ENCODE data around the gene HTT. TPM values are rescaled to one million over a fixed set of nuclear protein-coding genes. Genes with fewer than 3 reads are reported as not detected.

HTT gene
- total RNA-seq, 4 donors from 2014 or later: 37.5 to 119 (median 48.7) TPM

DNA sequence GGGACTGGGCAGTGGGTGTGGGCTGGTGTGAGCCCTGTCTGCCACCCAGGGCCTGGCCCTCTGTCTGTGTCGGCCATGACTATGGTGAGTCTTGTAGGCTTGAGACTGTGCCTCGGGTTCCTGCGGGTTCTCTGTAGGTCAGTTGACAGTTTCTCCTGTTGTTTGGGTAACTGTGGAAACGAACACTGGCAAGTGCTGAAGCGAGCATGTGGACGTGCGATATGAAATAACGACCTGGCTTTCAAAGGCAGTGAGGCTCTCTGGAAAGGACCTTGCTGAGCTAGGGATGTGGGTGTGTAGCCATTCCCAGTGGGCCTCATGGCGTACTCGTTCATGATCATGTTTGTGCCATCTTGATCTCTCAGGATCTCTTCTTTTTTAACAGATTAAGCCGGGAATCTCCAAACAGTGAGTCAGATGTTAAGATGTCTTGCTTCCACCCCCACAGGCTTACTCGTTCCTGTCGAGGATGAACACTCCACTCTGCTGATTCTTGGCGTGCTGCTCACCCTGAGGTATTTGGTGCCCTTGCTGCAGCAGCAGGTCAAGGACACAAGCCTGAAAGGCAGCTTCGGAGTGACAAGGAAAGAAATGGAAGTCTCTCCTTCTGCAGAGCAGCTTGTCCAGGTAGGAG is 41.3 kb downstream of the HTT start:
- TF ChIP-seq, protein P1, sequence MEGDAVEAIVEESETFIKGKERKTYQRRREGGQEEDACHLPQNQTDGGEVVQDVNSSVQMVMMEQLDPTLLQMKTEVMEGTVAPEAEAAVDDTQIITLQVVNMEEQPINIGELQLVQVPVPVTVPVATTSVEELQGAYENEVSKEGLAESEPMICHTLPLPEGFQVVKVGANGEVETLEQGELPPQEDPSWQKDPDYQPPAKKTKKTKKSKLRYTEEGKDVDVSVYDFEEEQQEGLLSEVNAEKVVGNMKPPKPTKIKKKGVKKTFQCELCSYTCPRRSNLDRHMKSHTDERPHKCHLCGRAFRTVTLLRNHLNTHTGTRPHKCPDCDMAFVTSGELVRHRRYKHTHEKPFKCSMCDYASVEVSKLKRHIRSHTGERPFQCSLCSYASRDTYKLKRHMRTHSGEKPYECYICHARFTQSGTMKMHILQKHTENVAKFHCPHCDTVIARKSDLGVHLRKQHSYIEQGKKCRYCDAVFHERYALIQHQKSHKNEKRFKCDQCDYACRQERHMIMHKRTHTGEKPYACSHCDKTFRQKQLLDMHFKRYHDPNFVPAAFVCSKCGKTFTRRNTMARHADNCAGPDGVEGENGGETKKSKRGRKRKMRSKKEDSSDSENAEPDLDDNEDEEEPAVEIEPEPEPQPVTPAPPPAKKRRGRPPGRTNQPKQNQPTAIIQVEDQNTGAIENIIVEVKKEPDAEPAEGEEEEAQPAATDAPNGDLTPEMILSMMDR (IDR thresholded peaks at IDR 0.05): no peak
- TF ChIP-seq POLR2A (IDR thresholded peaks at IDR 0.05): no peak
- DNase-seq: no peak
- Histone ChIP-seq H3K4me1 (peaks cover 8 to 43% (median 42%) of the 10 kb centered on the region in 3 donors), H3K36me3 (peaks cover 12 to 100% (median 25%) of the 10 kb centered on the region in 3 donors), H3K4me3 (no peak overlapping the region), H3K27me3 (no peaks in the 10 kb centered on the region), H3K27ac (peak overlapping the region; percentile 11 to 85 (median 43)), H3K9me3 (no peaks in the 10 kb centered on the region)
- WGBS, 2 donors: 59 to 64% methylated on average over 10 to 14 of the region's 15 CpGs
- intact Hi-C loops (cut with DNase I): no loop called here

DNA sequence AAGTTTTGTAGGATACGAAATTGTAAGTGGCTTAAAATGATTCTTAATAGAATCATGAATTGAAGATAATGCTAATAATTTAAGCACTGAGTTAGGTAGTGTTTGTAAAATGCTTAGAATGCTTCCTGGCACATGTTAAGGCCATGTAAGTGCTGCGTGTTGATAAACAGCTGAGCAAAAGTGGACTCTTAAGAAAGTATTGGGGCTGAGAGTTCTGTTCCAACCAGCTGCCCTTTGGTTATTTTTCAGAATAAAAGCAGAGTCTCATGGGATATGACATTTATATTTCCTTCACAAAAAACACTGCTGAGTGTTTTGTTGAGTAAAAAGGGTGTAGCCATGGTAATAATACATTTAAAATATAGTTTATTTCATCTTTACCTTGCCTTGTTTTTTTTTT is 42.5 kb downstream of the HTT start:
- no peak overlapping the region for H3K4me3 ChIP-seq
- no peaks in the 10 kb centered on the region for H3K9me3 ChIP-seq
- TF ChIP-seq, protein P1 (IDR thresholded peaks at IDR 0.05): no peak
- TF ChIP-seq POLR2A (IDR thresholded peaks at IDR 0.05): no peak
- intact Hi-C loops (cut with DNase I): no loop called here
- DNase-seq: no peak
- H3K27me3 ChIP-seq: no peaks in the 10 kb centered on the region
- WGBS, 2 donors: 82 to 85% methylated on average over 2 of the region's 2 CpGs
- H3K36me3 ChIP-seq: peaks cover 12 to 100% (median 25%) of the 10 kb centered on the region in 3 donors
- peaks cover 5 to 41% (median 40%) of the 10 kb centered on the region in 3 donors for H3K4me1 ChIP-seq
- peak overlapping the region in 1 of 4 donors; percentile 85 for H3K27ac ChIP-seq

DNA sequence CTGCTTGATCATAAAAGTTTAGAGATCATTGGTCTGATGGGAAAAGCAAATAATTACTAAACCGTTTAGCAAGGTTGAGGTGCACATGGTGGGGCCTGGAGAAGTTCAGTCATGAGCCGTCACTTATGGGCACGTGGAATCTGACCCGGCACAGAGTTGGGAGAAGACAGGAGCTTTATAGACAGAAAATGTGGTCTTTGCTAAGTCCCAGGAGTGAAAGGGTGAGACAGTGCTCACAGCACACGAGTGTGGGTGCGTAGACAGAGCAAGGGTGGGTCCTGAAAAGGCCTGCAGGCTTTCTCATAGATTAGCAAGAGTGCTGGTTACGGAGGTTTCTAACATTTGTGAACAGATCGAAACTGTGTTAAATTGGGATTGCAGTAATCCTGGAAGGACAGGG is 43.8 kb downstream of the HTT start:
- intact Hi-C loops (cut with DNase I): no loop called here
- Histone ChIP-seq H3K27me3 (no peaks in the 10 kb centered on the region), H3K27ac (no peak overlapping the region), H3K4me1 (peaks cover 4 to 41% (median 31%) of the 10 kb centered on the region in 3 donors), H3K9me3 (no peaks in the 10 kb centered on the region), H3K36me3 (peaks cover 12 to 98% (median 25%) of the 10 kb centered on the region in 3 donors), H3K4me3 (no peak overlapping the region)
- TF ChIP-seq POLR2A (IDR thresholded peaks at IDR 0.05): no peak
- TF ChIP-seq, protein P1 (IDR thresholded peaks at IDR 0.05): no peak
- no peak for DNase-seq
- 90 to 92% methylated on average over 8 of the region's 8 CpGs for WGBS, 2 donors

DNA sequence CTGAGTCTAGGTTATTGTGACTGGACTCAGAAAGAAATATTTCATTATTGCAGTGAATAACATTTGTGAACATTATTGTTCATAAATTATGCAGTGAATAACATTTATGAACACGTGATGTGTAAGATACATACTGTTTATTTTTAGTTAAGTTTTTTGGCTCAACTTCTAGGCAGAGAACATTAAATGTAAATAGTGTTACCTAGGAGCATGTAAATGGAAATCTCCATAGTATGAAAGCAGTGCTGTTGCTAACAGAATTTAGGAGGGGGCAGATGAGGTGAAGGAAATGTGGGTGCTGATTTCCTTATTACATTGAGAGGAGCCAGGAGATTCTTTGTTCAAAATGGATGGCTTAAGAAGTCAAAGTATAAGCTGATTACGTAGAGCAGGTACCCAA is 45.0 kb downstream of the HTT start:
- Histone ChIP-seq H3K9me3 (no peaks in the 10 kb centered on the region), H3K27me3 (no peaks in the 10 kb centered on the region), H3K4me3 (no peak overlapping the region), H3K27ac (no peak overlapping the region), H3K4me1 (peaks cover 4 to 43% (median 20%) of the 10 kb centered on the region in 3 donors), H3K36me3 (peaks cover 12 to 90% (median 25%) of the 10 kb centered on the region in 3 donors)
- intact Hi-C loops (cut with DNase I): no loop called here
- TF ChIP-seq, protein P1 (IDR thresholded peaks at IDR 0.05): no peak
- no peak for TF ChIP-seq POLR2A (IDR thresholded peaks at IDR 0.05)
- DNase-seq: no peak
- 69 to 73% methylated on average over 2 of the region's 2 CpGs for WGBS, 2 donors

DNA sequence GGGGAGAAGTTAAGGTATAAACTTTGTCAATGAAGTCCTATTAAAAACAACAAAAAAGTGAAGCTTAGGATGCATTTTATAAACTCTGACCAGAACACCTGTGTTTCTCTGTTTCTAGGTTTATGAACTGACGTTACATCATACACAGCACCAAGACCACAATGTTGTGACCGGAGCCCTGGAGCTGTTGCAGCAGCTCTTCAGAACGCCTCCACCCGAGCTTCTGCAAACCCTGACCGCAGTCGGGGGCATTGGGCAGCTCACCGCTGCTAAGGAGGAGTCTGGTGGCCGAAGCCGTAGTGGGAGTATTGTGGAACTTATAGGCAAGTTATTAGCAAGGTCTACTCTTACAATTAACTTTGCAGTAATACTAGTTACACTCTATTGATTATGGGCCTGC is 46.6 kb downstream of the HTT start:
- 92 to 94% methylated on average over 9 of the region's 9 CpGs for WGBS, 2 donors
- H3K27ac ChIP-seq: peak overlapping the region in 2 of 4 donors; percentile 65 to 83

More for the DNA sequence above, 46.6 kb downstream of the HTT start:
- Histone ChIP-seq H3K36me3 (peaks cover 6 to 85% (median 16%) of the 10 kb centered on the region in 3 donors), H3K9me3 (no peaks in the 10 kb centered on the region), H3K4me1 (peaks cover 4 to 42% (median 17%) of the 10 kb centered on the region in 3 donors), H3K27me3 (no peaks in the 10 kb centered on the region), H3K4me3 (no peak overlapping the region)
- DNase-seq: no peak
- intact Hi-C loops (cut with DNase I): no loop called here
- no peak for TF ChIP-seq POLR2A (IDR thresholded peaks at IDR 0.05)
- TF ChIP-seq, protein P1 (IDR thresholded peaks at IDR 0.05): no peak

Measured in esophagus squamous epithelium (tissue), 5 donors.